Neutrophil (primary cell): ENCODE data around the gene ZNF185.

ENCODE experiments used
- H3K27ac ChIP-seq: fragments of 200-600 bp; sonication (generic); 2 replicates; pipeline ENCODE4 v1.5.1; 2016; ENCODE audit warnings: mild to moderate bottlenecking, moderate library complexity
- H3K27me3 ChIP-seq: fragments of 200-600 bp; sonication (generic); 2 replicates; pipeline ENCODE4 v1.6.0; 2016; ENCODE audit warnings: mild to moderate bottlenecking
- H3K36me3 ChIP-seq: fragments of 200-600 bp; sonication (generic); 2 replicates; pipeline ENCODE4 v1.5.1; 2017
- H3K4me1 ChIP-seq, 2 experiments: fragments of 200-600 bp in 1 of 2; sonication (generic) in 1 of 2; 1 replicate in 1 of 2; 2 replicates in 1 of 2; pipeline versions ENCODE4 v1.5.1 to v1.6.1; 2013 to 2016; ENCODE audit warnings: low read depth in 1 of 2, low read length in 1 of 2, mild to moderate bottlenecking in 1 of 2, moderate library complexity in 1 of 2; ENCODE audit not compliant: control insufficient read depth in 1 of 2, insufficient read depth in 1 of 2
- H3K4me3 ChIP-seq, 2 experiments: fragments of 200-600 bp in 1 of 2; sonication (generic) in 1 of 2; 1 replicate in 1 of 2; 2 replicates in 1 of 2; pipeline ENCODE4 v1.5.1; 2013 to 2016; ENCODE audit warnings: low read depth in 1 of 2, low read length in 1 of 2, mild to moderate bottlenecking in 1 of 2, moderate library complexity in 1 of 2
- H3K9me3 ChIP-seq: fragments of 200-600 bp; sonication (generic); 2 replicates; pipeline ENCODE4 v1.5.1; 2016
- TF ChIP-seq, protein P1 (sequence below): fragments of 200-600 bp; sonication (generic); IDR thresholded peaks from 2 replicates; pipeline ENCODE4 v1.5.1; 2016; ENCODE audit warnings: antibody characterized with exemption

The ZNF185 gene

GRCh38 chrX:152913346-152913745 lies 15.5 kb downstream of the ZNF185 start:
- H3K36me3 ChIP-seq: no peaks in the 10 kb centered on the region
- no peaks in the 10 kb centered on the region for H3K9me3 ChIP-seq
- H3K27me3 ChIP-seq: no peaks in the 10 kb centered on the region
- no peak overlapping the region for H3K27ac ChIP-seq
- H3K4me3 ChIP-seq: no peak overlapping the region
- peaks cover 0 to 11% of the 10 kb centered on the region in 2 experiments for H3K4me1 ChIP-seq
- TF ChIP-seq, protein P1, sequence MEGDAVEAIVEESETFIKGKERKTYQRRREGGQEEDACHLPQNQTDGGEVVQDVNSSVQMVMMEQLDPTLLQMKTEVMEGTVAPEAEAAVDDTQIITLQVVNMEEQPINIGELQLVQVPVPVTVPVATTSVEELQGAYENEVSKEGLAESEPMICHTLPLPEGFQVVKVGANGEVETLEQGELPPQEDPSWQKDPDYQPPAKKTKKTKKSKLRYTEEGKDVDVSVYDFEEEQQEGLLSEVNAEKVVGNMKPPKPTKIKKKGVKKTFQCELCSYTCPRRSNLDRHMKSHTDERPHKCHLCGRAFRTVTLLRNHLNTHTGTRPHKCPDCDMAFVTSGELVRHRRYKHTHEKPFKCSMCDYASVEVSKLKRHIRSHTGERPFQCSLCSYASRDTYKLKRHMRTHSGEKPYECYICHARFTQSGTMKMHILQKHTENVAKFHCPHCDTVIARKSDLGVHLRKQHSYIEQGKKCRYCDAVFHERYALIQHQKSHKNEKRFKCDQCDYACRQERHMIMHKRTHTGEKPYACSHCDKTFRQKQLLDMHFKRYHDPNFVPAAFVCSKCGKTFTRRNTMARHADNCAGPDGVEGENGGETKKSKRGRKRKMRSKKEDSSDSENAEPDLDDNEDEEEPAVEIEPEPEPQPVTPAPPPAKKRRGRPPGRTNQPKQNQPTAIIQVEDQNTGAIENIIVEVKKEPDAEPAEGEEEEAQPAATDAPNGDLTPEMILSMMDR: no peak

GRCh38 chrX:152913910-152914309 lies 16.0 kb downstream of the ZNF185 start:
- H3K4me1 ChIP-seq: peaks cover 0 to 16% of the 10 kb centered on the region in 2 experiments
- no peaks in the 10 kb centered on the region for H3K27me3 ChIP-seq
- TF ChIP-seq, protein P1: no peak
- no peaks in the 10 kb centered on the region for H3K9me3 ChIP-seq
- H3K36me3 ChIP-seq: no peaks in the 10 kb centered on the region
- no peak overlapping the region for H3K27ac ChIP-seq
- no peak overlapping the region for H3K4me3 ChIP-seq

- Histone ChIP-seq H3K4me1 (peaks cover 0 to 16% of the 10 kb centered on the region in 2 experiments), H3K36me3 (no peaks in the 10 kb centered on the region), H3K27ac (no peak overlapping the region), H3K4me3 (no peak overlapping the region), H3K27me3 (no peaks in the 10 kb centered on the region), H3K9me3 (no peaks in the 10 kb centered on the region)
- TF ChIP-seq, protein P1: peak; percentile 63
Observed at GRCh38 chrX:152915541-152916241, 17.8 kb downstream of the ZNF185 start.

DNA sequence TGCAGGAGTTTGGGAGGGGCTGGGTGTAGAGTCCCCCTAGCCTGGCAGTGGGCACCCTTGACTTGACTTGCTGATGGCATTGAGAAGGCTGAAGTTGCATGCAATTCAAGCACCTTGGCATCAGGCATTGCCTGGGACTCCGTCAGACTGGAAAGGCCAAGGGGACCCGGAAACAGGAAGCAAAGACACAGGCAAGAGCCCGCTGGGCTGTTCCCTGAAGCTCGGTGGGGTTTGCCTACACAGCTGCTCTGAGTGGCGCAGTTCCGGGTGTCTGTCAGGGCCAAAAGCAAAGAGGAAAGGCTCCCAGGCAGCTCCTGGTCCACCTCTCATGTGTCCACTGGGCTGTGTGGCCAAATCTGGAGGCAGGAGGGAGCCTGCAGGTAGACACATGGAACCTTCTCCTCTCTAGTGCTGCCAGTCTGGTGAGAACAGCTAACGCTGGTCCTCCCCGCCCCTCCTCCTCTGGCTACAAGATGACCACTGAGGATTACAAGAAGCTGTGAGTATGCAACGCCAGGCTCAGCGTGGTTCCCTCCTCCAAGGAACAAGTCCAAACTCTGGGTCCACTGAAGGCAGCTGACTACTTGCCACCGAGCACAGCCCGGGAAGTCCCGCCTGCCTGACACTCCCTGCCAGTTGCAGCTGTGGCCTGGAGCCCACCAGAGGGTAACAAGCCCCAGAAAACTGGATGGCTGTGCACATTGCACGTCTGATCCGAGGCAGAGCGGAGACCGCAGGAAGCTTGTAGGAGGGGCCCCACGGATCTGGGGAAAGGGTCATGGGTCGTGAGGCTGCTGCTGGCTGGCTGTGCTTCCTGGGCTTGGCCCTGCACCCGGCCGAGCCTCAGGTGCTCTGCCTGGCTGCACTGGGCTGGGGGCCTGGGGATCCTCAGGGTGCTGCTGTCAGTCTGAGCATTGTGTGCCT lies 20.1 kb downstream of the ZNF185 start:
- peak overlapping the region in 1 of 2 experiments; percentile 40 for H3K4me3 ChIP-seq
- TF ChIP-seq, protein P1: no peak
- peaks cover 0 to 16% of the 10 kb centered on the region in 2 experiments for H3K4me1 ChIP-seq
- no peaks in the 10 kb centered on the region for H3K27me3 ChIP-seq
- no peaks in the 10 kb centered on the region for H3K9me3 ChIP-seq
- H3K36me3 ChIP-seq: no peaks in the 10 kb centered on the region
- H3K27ac ChIP-seq: peak overlapping the region; percentile 80

GRCh38 chrX:152918707-152919106 lies 20.8 kb downstream of the ZNF185 start:
- Histone ChIP-seq H3K27me3 (no peaks in the 10 kb centered on the region), H3K27ac (peak overlapping the region; percentile 80), H3K36me3 (no peaks in the 10 kb centered on the region), H3K4me3 (peak overlapping the region in 1 of 2 experiments; percentile 40), H3K4me1 (peaks cover 0 to 16% of the 10 kb centered on the region in 2 experiments), H3K9me3 (no peaks in the 10 kb centered on the region)
- TF ChIP-seq, protein P1: no peak
